Spleen (tissue), 11 donors: ENCODE results near the gene PTPRO. TPM values are rescaled to one million over a fixed set of nuclear protein-coding genes. Genes with fewer than 3 reads are reported as not detected.

Experiments used
- DNase-seq: peaks from one replicate; pipeline ENCODE4 v3.0.0-alpha.2; 2020
- H3K27ac ChIP-seq, 8 donors: fragments of 200-600 bp; sonication (generic) in 7 of 8; 1 replicate in 4 of 8; 2 replicates in 4 of 8; pipeline versions ENCODE4 v1.5.0 to v1.8.0; 2016 to 2021; ENCODE audit warnings: inconsistent platforms in 4 of 8, mild to moderate bottlenecking in 4 of 8, moderate library complexity in 1 of 8
- H3K27me3 ChIP-seq, 7 donors: fragments of 200-600 bp; sonication (generic) in 6 of 7; replicated peaks in 1 of 7; 1 replicate in 4 of 7; 2 replicates in 3 of 7; pipeline versions ENCODE4 v1.5.0 to v1.8.0; 2016 to 2021; ENCODE audit warnings: inconsistent platforms in 3 of 7, mild to moderate bottlenecking in 1 of 7
- H3K36me3 ChIP-seq, 6 donors: fragments of 200-600 bp; sonication (generic) in 5 of 6; 1 replicate in 4 of 6; 2 replicates in 2 of 6; pipeline versions ENCODE4 v1.5.0 to v1.8.0; 2016 to 2021; ENCODE audit warnings: inconsistent platforms in 2 of 6
- H3K4me1 ChIP-seq, 6 donors: fragments of 200-600 bp; sonication (generic) in 5 of 6; 1 replicate in 3 of 6; 2 replicates in 3 of 6; pipeline versions ENCODE4 v1.5.0 to v1.8.0; 2016 to 2021; ENCODE audit warnings: inconsistent platforms in 3 of 6
- H3K4me3 ChIP-seq, 8 donors: fragments of 200-600 bp; sonication (generic) in 7 of 8; 1 replicate in 4 of 8; 2 replicates in 4 of 8; pipeline versions ENCODE4 v1.5.0 to v1.8.0; 2016 to 2021; ENCODE audit warnings: inconsistent platforms in 4 of 8, mild to moderate bottlenecking in 4 of 8, moderate library complexity in 2 of 8
- H3K9me3 ChIP-seq, 8 donors: fragments of 200-600 bp; sonication (generic) in 7 of 8; 1 replicate in 4 of 8; 2 replicates in 4 of 8; pipeline versions ENCODE4 v1.5.0 to v1.8.0; 2016 to 2021; ENCODE audit warnings: inconsistent platforms in 4 of 8
- POLR2A ChIP-seq, 3 donors: fragments of 450-650 bp; IDR thresholded peaks; one replicate each; pipeline ENCODE4 v1.5.1; 2017; ENCODE audit warnings: antibody characterized with exemption in 3 of 3, mild to moderate bottlenecking in 1 of 3
- POLR2AphosphoS5 ChIP-seq, 3 donors: sonication (generic); formaldehyde crosslinking; IDR thresholded peaks; one replicate each; pipeline ENCODE4 v1.5.1; 2017; ENCODE audit warnings: antibody characterized with exemption in 3 of 3
- WGBS, 5 donors: extraction: QIAGEN DNeasy Blood & Tissue Kit in 3 of 5; methylation state at CpG; one replicate each; pipeline versions ENCODE4 v1.1.5 to v1.1.7; 2013 to 2018; 5-methylcytosine and 5-hydroxymethylcytosine counted together
- intact Hi-C: fragments of 100-400 bp; cut with DNase I; formaldehyde crosslinking; loops from one replicate; pipeline ENCODE4 v1.15.0; 2023; ENCODE audit warnings: low total_unique reads
- polyA plus RNA-seq, 3 donors: library from polyadenylated mRNA; stranded (reverse); fragments of 200-250 nt; gene quantifications; one replicate each; pipeline ENCODE4 v1.2.1, GENCODE V29; 2013
- total RNA-seq, 7 donors: library from RNA; depleted of rRNA in 3 of 7; stranded (reverse); fragments of >200 nt in 3 of 7; fragmentation: NEBNext Ultra II Directional in 4 of 7; extraction: Animal tissue kit (Norgen Biotek cat#: 25700) in 4 of 7; gene quantifications; one replicate each; pipeline versions ENCODE4 v1.1.0 to v1.2.1, GENCODE V29; 2016 to 2021
- TF ChIP-seq, protein P1 (sequence below), 11 experiments: fragments of 200-600 bp in 7 of 11; fragments of 450-650 bp in 4 of 11; sonication (generic) in 4 of 11; IDR thresholded peaks in 8 of 11; conservative IDR thresholded peaks in 3 of 11; 1 replicate in 7 of 11; 2 replicates in 4 of 11; pipeline versions ENCODE4 v1.4.0 to v1.8.0; 2016 to 2021; ENCODE audit warnings: antibody characterized with exemption in 11 of 11, inconsistent platforms in 4 of 11, mild to moderate bottlenecking in 1 of 11
- donor health status: healthy with polysubstance abuse.
- donor health status: DM: no; HTN: no; CAD: no; lungs with moderate emphysema.
- donor health status: DM: no; HTN: no; CAD: no.
- donor health status: Bipolar disorder and iron deficiency.
- donor health status: healthy.
- donor health status: DM: no; HTN: no; CAD: no.
- donor health status: DM: yes; HTN: yes; CAD: no.

PTPRO gene
- total and polyA plus RNA-seq, 10 donors: 2.3 to 12.2 (median 5.6) TPM

- H3K4me3 ChIP-seq: peak overlapping the region in 2 of 8 donors; percentile 10 to 31
Observed at GRCh38 chr12:15547691-15548090, 225.4 kb downstream of the PTPRO start.

GRCh38 chr12:15550793-15551192 lies 228.5 kb downstream of the PTPRO start:
- peaks cover 0 to 24% (median 12%) of the 10 kb centered on the region in 6 donors for H3K4me1 ChIP-seq
- H3K27ac ChIP-seq: no peak overlapping the region
- no peaks in the 10 kb centered on the region for H3K27me3 ChIP-seq
- 75 to 83% (median 80%) methylated on average over 4 of the region's 4 CpGs for WGBS, 5 donors
- DNase-seq: no peak
- H3K36me3 ChIP-seq: no peaks in the 10 kb centered on the region
- intact Hi-C loops: no loop called here
- no peak for TF ChIP-seq POLR2AphosphoS5 (IDR thresholded peaks at IDR 0.05)
- TF ChIP-seq POLR2A (IDR thresholded peaks at IDR 0.05): no peak
- TF ChIP-seq, protein P1, sequence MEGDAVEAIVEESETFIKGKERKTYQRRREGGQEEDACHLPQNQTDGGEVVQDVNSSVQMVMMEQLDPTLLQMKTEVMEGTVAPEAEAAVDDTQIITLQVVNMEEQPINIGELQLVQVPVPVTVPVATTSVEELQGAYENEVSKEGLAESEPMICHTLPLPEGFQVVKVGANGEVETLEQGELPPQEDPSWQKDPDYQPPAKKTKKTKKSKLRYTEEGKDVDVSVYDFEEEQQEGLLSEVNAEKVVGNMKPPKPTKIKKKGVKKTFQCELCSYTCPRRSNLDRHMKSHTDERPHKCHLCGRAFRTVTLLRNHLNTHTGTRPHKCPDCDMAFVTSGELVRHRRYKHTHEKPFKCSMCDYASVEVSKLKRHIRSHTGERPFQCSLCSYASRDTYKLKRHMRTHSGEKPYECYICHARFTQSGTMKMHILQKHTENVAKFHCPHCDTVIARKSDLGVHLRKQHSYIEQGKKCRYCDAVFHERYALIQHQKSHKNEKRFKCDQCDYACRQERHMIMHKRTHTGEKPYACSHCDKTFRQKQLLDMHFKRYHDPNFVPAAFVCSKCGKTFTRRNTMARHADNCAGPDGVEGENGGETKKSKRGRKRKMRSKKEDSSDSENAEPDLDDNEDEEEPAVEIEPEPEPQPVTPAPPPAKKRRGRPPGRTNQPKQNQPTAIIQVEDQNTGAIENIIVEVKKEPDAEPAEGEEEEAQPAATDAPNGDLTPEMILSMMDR (IDR thresholded peaks at IDR 0.05 in 8 of 11, conservative IDR thresholded peaks at IDR 0.05 in 3 of 11): no peak
- no peaks in the 10 kb centered on the region for H3K9me3 ChIP-seq
- H3K4me3 ChIP-seq: no peak overlapping the region

More at GRCh38 chr12:15547691-15548090, 225.4 kb downstream of the PTPRO start:
- TF ChIP-seq POLR2A (IDR thresholded peaks at IDR 0.05): no peak
- TF ChIP-seq, protein P1 (IDR thresholded peaks at IDR 0.05 in 8 of 11, conservative IDR thresholded peaks at IDR 0.05 in 3 of 11): no peak
- no peak for TF ChIP-seq POLR2AphosphoS5 (IDR thresholded peaks at IDR 0.05)
- Histone ChIP-seq H3K27ac (peak overlapping the region in 7 of 8 donors; percentile 32 to 87 (median 82)), H3K27me3 (no peaks in the 10 kb centered on the region), H3K9me3 (no peaks in the 10 kb centered on the region), H3K36me3 (no peaks in the 10 kb centered on the region), H3K4me1 (peaks cover 4 to 39% (median 22%) of the 10 kb centered on the region in 6 donors)
- no peak for DNase-seq
- intact Hi-C loops: no loop called here
- WGBS, 5 donors: 87 to 100% (median 96%) methylated on average over 1 of the region's 1 CpG

DNA sequence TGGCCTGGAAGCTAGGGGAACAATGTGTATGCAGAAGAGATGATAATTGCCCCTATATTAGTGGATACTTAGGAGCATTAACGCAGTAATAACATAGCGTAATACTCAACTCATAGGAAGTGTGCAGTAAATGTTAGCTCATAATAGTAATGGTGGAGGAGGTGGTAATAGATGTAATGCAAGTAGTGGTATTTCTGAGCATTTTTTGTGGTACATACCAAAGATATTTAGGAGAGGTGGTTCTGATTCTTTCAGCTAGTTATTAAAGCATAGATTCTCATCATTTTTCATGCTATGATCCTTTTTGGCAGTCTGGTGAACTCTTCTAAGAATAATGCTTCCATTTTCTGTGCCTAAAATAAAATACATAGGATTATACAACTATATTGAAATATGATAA lies 233.1 kb downstream of the PTPRO start:
- Histone ChIP-seq H3K27me3 (no peaks in the 10 kb centered on the region), H3K27ac (no peak overlapping the region), H3K9me3 (no peaks in the 10 kb centered on the region), H3K4me1 (no peaks in the 10 kb centered on the region), H3K4me3 (no peak overlapping the region), H3K36me3 (peaks cover 0 to 16% (median 0%) of the 10 kb centered on the region in 6 donors)
- no peak for TF ChIP-seq POLR2A (IDR thresholded peaks at IDR 0.05)
- no peak for TF ChIP-seq POLR2AphosphoS5 (IDR thresholded peaks at IDR 0.05)
- TF ChIP-seq, protein P1 (IDR thresholded peaks at IDR 0.05 in 8 of 11, conservative IDR thresholded peaks at IDR 0.05 in 3 of 11): no peak
- DNase-seq: no peak
- intact Hi-C loops: no loop called here
- 95 to 97% (median 96%) methylated on average over 2 of the region's 2 CpGs for WGBS, 5 donors

GRCh38 chr12:15556411-15557102 lies 234.2 kb downstream of the PTPRO start:
- no peaks in the 10 kb centered on the region for H3K27me3 ChIP-seq
- no peaks in the 10 kb centered on the region for H3K9me3 ChIP-seq
- H3K27ac ChIP-seq: no peak overlapping the region
- no peaks in the 10 kb centered on the region for H3K4me1 ChIP-seq
- peaks cover 0 to 16% (median 0%) of the 10 kb centered on the region in 6 donors for H3K36me3 ChIP-seq
- intact Hi-C loops: no loop called here
- no peak for TF ChIP-seq POLR2AphosphoS5 (IDR thresholded peaks at IDR 0.05)
- no peak for TF ChIP-seq POLR2A (IDR thresholded peaks at IDR 0.05)
- TF ChIP-seq, protein P1 (IDR thresholded peaks at IDR 0.05 in 8 of 11, conservative IDR thresholded peaks at IDR 0.05 in 3 of 11): no peak
- WGBS, 5 donors: 79 to 90% (median 88%) methylated on average over 5 of the region's 5 CpGs
- no peak overlapping the region for H3K4me3 ChIP-seq
- no peak for DNase-seq
